HG03354 (cell line): ENCODE results near the gene SENP8.
A peak's percentile ranks its signal among the peaks of the same experiment; 100 is the strongest.
"Not testable (repeated sequence)": the region's sequence is repeated elsewhere in the genome, so short reads cannot be mapped to it uniquely, and the experiment has no call there.

Source experiments
- ATAC-seq: cut with Tn5 transposase; IDR thresholded peaks from one replicate; pipeline ENCODE4 v1.9.1; 2021; ENCODE audit warnings: mild to moderate bottlenecking; ENCODE audit not compliant: unreplicated experiment, poor library complexity, severe bottlenecking

The SENP8 gene

DNA sequence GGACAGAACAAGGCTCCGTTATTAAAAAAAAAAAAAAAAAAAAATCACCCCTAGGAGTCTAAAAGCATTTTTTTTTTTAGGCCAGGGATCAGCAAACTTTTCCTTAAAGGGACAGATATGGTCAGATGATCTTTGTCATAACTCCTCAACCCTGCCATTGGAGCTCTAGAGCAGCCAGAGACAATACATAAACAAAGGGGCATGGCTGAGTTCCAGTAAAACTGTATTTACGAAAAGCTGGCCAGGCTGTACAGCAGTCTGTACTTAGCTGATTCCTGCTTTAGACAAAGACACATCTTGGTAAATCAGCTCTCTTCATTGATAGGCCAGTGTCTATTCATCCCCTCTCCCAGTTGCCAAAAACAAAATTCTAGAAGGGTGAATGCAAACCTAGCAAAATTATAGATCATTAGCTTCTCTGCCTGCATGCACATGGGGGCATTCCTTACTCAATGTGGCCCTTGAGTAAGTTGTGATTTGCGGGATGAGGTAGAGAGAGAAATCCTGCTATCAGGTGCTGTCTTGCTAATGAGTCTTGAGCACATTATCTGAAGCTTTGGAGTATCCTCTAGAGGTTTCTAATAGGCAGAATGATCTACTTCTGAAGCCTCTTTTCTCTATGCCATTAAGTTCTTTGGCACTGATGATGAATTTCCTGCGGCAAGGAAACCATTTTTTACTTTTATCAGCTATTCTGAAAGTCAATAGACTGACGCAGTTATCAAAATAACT, 35.2 kb downstream of the SENP8 start:
- no peak for ATAC-seq

DNA sequence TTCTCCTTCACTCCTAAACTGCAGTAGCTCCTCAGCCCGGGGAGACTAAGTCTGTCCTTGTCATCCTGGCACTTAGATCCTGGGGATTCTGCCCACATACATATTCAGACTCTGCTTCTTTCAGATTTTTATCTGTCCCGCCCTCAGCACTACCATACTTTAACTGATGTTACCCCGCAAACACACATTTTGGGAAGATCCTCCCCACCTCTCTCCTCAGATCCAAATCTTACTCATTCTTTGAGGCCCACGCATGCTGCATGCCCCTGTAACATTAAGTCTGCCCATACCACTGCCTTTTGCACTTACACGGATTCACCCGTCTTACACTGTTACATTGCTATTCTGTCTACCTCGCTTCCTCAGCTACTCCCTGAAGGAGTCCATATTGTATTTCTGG, 36.1 kb downstream of the SENP8 start:
- ATAC-seq, result no peak

DNA sequence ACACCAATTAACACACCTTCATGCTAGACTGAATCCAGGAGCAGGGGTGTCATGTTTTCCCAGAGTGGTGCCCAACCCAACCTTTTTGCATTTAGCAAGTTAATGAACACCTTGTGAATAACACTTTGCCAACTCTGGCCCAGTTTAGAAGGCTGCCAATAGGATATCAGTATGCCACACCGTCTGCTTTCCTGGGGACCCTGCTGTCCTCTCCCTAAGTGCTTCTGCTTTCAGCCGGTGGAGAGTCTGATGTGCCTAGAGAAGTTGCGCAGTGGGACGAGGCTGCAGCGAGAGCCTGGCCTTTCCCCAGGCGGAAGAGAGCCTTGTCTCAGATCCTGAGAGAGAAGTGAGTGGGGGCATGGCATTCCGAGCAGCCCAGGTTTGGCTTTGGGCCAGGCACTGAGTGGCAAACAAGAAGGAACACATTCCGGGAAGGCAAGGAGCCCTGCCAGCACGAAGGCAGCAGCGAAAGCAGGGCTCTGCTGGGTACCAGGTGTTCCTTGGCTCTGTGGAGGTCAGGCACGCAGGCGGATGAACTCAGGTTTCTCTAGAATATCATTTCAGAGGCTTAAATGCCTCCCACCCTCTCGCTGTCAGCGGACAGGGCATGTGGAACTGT, 36.9 kb downstream of the SENP8 start:
- ATAC-seq, result no peak

DNA sequence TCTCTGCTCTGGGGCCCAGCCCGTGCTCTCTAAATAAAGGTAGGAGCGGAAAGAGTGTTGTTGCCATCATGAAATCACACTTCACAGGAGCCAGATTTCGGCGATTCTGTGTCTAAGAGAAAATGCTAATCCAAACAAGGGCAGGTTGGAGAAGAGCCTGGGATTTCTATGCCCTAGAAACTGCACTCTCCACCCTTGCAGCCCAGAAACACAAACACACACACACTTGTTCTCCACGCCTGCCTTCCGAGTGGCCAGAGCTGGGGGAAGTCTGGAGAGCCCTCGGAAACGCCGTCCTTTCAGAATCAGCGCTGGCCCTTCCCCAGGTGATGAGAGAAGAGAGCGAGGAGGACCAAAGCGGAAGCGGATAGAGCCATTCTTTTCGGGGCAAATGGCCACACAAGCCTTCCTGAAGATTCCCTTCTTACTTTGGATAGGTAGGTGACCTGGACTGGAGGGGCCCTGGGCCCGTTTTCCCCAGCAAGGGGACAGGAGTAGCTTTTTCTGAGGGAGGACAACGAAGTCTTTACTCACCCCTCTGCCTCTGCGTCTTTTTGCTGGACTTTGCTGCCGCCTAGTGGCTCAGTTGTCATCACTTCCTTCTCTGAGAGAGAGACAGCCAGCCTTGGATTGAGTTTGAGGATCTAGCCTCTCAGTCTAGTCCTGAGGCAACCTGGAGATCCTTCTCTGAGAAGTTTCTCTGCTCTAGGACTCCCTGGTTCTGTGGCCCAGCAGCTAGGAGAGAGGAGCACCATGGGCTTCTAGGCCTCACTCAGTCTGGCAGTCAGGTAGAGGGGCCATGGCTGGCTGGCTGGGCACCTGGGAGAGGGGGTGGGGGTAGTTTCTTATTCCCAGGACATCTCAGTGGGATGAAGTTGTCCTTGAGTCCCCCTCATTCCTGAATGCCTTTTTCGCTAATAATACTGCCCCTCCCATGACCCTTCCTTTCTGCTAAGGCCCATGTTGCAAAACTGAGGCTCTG, 37.7 kb downstream of the SENP8 start:
- ATAC-seq, result peak; percentile 75

DNA sequence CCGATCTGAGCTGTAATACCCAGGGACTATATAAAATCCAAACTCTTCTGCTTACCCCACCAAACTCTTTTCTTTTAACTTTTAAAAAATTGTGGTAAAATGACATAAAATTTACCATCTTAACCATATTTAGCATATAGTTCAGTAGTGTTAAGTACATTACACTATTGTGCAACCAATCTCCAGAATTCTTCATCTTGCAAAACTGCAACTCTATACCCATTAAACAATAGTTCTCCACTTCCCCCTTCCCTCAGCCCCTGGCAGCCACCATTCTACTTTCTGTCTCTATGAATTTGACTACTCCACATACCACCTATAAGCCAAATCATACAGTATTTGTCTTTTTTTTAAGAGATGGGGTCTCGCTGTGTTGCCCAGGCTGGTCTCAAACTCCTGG, 38.7 kb downstream of the SENP8 start:
- ATAC-seq, result no peak

DNA sequence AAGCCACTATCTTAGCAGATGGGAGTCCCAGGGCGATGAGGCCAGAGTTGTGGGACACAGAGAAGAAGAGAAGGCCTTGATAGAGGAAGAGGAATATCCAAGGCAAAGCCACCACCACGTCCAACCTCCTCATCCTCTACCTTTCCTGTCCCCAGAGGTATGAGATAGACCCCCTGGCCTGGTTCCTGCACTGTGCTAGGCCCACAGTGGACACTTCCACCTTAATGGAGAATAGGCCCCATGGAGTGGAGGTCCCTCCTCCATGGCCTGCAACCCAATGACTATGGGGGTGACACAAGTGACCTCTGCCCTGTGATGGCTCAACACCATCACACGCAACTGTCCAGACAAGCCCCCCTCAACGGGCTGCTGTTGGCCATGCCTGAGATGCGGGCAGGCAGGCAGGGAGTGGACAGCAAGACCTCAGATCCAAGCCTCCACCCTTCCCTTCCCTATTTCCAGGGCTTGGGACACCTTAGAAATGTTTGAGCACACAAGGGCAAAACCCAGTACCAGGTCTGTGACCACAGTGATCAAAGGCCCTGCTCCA, 42.6 kb downstream of the SENP8 start:
- no peak for ATAC-seq

DNA sequence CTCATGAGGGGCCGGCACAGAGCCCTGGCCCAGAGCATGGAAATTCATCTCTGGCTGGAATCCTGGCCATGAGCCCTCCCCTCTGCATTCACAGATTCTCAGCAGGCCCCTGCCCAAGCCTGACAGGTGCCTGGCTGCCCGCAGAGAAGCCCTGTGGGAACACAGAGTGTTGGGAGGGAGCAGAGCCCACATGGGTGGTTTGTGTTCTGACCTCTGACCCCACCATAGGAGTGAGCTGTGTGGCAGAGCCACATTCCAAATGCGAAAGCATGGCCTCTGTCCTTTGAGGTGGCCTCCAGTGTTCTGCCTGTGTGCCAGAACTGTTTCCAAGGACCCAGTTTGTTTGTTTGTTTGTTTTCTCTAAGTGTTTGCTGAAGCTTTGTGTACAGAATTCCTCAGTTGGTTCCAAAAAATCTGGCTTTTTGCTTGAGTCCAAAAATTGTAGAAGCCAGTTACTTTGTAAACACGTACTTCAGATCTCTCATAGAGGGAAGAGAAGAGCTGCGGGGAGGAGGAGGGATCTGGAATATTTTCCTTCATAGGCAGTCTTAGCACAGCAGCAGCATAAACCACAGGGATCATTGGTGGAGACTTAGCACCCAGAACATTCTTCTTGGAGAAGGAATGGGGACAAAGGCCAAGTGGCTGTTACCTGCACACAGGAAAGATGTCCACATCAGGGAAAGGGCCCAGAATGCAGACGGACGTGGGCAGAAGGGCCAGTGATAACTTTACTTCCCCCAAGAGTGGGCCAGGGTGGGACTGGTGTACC, 43.3 kb downstream of the SENP8 start:
- no peak for ATAC-seq

DNA sequence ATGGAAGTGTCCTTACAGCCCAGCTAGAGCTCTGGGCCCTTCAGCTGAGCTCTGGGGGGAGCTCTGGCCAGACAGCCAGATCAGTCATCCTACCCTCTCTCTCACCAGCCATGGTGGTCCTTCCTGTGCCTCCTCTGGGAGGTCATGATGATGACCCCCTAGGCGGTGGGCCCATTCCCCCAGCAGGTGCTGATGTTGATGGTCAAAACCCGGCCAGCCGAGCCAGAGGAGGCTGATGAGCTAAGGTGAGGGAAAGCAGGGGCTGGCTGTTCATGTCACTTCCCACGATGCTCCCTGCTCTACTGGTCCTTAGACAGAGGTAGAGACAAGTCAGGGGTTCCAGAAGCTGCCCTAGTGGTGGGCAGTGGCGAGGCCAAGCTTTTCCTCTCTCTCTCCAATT, 44.4 kb downstream of the SENP8 start:
- ATAC-seq, result no peak

DNA sequence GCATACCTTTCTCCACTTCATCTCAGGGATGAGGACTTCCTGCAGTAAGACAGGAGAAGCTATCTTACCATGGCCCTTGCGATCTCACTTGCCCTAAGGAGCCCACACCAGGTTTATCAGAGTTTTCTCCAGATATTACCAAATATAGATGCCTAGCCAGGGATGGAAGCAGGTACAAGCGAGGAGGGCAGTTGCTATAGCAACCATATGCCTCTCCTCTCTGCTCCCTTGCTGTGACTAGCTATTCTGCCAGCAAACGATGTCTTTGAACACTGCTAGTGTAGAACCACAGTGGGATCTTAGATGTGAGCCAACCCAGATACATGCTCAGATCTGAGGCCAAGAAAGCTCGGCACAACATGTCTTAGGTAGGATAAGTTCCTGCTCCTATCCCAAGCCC, 45.5 kb downstream of the SENP8 start:
- ATAC-seq, result no peak

DNA sequence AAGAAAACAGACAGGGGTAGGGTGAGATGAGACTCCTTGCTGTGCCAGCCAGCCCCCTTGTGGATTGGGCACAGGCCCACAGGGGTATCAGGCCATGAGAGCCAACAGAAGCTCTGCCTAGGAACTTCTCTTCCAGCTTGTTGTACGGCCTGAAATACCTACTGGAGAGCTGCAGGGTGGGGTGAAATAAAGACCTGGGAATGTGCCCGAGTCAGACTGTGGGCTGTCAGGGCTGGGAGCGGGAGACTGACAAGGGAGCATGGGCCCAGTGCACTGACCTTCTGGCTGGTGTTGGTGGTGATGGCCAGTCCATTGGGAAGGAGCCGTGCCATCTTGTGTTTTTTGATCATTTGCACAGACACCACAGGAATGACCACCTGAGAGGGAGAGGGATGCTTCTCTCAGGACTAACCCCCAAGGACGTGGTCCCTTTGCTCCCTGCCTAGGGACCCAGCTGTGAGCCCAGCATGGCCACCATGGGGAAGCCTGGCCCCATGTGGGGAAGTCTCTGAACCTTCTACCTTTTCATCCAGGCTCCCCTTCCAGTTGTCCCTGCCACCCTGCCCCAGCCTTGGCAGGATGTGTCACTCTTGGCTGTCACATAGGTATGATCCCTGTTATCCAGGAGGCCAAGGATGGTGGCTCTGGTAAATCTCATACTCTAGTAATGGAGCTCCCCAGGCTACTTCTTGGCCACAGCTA, 48.7 kb downstream of the SENP8 start:
- ATAC-seq, result no peak

DNA sequence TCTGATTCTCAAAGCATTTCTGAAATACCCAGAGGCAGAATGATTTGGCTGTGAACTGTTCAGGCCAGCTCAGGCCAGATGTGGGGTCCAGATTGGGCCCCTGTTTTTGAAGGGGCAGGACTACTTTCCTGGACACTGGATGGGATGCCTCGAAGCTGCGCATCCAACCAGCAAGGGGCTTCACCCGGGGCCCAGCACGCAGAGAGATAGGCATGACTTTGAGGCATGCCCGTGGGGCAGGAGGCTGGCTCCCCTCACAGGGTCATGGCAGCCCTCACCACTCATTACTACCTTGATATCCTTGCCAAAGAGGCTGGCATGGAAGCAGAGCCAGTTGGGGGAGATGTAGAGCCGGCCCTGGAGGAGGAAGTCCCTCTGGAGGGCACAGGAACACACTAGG, 49.2 kb downstream of the SENP8 start:
- ATAC-seq, result no peak

DNA sequence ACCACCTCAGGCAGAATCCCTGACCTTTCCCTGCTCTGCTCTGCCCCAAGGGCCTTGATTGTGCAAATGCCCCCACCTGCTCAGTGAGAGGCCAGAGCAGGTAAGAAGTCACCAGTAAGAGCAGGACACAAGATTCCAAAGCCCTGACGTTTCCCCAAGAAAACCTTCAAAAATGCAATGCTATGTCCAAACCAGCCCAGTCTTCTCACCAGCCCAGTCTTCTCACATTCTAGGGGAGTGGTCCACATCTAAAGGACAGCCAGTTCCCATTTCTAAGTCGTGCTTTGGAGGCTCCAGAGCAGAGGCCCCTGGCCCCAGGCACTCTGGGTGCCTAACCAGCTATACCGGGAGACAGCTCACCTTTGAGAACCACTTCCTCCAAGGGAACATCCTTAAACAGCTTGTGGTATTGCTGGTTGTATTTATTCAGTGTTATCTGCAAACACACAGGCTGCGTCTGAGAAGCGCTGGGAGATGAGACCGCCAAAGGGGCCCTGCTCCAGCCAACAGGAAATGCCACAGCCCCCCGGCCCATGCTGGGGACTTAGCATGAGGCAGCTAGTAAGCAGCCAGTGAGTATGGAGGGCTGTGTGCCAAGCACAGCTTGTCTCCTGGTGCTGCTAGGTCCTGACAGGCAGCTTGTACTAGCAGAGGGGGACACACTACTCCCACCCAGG, 50.1 kb downstream of the SENP8 start:
- no peak for ATAC-seq

DNA sequence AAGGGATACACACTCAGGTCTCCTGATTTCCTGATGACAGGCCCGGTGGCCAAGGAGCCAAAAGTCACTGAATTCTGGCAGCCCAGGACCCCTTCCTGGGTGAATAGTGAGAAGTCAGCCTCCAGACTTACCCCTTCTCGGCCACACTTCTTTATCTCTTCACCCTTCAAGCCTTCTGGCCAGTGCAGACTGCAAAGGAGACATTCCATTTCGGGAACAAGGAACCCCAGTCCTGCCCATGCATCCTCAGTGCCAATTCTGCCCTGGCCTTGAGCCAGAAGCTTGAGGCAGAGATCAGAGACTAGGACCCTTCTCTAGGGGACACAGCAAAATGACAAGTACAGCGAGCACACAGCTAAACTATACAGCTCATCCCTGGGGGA, 50.6 kb downstream of the SENP8 start:
- no peak for ATAC-seq

DNA sequence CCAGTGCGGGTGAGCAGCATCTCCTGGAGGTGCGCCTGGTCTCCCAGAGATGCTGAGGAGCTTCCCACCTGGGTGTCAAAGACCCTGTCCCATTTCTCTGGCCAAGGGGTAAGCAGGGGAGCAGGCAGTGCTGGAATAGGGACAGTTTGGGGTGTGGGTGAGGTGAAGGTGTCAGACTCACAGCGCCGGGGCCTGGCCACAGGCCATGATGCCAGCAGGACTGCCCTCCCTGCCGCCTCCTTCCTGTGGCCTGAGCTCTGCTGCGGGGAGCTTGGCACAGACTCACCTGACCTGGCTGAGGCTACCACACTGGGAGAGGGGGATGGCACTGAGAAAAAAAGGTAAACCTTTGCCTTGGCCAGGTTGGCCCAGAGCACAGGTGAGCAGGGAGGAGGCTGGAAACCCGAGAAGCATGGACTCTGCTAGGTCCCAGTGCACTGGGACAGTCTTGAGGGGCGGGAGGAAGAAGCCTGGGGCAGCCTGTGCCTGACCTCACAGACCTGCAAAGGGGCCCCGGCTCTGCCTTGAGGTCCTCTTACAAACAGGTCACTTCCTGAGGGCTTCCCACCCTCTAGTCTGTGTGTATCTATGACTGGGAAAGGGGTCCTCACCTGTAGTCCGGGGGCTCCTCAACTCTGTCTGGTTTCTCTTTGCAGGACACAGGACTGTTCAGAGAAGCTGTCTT, 51.2 kb downstream of the SENP8 start:
- no peak for ATAC-seq

DNA sequence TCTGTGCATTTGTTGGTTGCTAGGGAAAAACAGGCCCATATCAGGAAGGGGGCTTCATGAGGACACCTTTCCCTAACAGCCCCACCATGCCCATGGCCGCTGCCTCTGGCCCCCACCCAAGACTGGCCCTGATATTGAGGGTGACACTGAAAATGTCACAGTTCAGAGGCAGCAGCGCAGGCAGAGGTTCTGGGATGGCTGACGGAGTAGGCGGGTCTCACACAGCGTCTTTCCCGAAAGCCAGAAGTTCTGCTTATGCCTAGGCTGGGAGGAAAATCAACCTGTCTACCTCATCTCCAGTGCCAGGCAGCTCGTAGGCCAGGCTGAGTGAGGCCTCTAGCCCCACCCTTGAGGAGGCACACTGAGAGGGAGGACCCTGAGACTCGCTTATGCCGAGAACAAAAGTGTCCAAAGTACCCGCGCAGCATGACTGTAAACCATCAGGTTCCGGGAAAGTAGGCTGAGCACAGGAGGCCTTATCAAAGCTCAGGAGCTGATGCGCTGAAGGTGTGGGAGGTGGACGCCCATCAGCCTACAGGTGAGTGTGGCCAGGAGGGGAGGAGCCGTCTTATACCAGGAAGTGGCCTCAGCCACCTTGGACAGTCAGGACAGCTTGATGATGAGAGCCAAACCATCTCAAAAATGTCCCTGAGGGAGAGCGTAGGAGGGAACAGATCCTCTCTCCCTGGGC, 51.9 kb downstream of the SENP8 start:
- no peak for ATAC-seq

DNA sequence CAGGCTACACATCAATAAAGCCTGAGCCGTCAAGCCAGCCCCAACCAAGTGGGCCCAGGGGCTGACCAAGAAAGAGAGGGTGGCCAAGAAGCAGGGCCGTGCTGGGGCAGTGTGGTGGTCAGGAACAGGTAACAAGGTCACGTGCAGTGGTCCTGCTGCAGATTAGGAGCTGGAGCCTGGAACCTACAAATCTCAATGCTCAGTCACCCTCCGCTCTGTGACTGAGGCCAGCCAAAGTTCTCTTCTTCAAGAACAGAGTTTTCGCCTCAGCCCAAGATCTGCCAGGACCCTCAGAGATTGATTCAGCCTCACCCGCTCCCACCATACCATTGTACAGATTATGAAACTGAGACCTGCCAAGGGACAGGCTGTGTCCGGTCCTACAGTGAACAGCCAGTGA, 52.5 kb downstream of the SENP8 start:
- ATAC-seq, result no peak

DNA sequence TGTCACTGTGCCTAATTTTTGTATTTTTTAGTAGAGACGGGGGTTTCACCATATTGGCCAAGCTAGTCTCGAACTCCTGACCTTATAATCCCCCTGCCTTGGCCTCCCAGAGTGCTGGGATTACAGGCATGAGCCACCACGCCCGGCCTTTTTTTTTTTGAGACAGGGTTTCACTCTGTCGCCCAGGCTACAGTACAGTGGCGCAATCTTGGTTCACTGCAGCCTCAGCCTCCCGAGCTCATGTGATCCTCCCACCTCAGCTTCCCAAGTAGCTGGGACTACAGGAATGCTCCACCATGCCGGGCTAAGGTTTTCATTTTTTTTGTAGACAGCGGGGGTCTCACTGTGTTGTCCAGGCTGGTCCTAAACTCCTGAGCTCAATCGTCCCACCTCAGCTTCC, 53.8 kb downstream of the SENP8 start:
- not testable (repeated sequence) for ATAC-seq
